Right renal cortex interstitium (tissue), 3 donors: ENCODE results near the gene SORCS2. TPM values are rescaled to one million over a fixed set of nuclear protein-coding genes. Genes with fewer than 3 reads are reported as not detected.
A peak's percentile ranks its signal among the peaks of the same experiment; 100 is the strongest.

Experiments
- DNase-seq, 3 donors: peaks; one replicate each; pipeline ENCODE4 v3.0.0-alpha.2; 2013; ENCODE audit warnings: low read depth in 3 of 3, low spot score in 2 of 3
- polyA plus RNA-seq, 3 donors: library from polyadenylated mRNA; unstranded; fragments of 120-200 nt; gene quantifications; one replicate each; pipeline ENCODE4 v1.2.1, GENCODE V29; 2013; ENCODE audit not compliant: insufficient read length in 3 of 3

The SORCS2 gene
- polyA plus RNA-seq, 3 donors = 6.6 to 7.9 (median 7.0) TPM

GRCh38 chr4:7398104-7398423 lies 205.7 kb downstream of the SORCS2 start:
- DNase-seq = no peak

DNA sequence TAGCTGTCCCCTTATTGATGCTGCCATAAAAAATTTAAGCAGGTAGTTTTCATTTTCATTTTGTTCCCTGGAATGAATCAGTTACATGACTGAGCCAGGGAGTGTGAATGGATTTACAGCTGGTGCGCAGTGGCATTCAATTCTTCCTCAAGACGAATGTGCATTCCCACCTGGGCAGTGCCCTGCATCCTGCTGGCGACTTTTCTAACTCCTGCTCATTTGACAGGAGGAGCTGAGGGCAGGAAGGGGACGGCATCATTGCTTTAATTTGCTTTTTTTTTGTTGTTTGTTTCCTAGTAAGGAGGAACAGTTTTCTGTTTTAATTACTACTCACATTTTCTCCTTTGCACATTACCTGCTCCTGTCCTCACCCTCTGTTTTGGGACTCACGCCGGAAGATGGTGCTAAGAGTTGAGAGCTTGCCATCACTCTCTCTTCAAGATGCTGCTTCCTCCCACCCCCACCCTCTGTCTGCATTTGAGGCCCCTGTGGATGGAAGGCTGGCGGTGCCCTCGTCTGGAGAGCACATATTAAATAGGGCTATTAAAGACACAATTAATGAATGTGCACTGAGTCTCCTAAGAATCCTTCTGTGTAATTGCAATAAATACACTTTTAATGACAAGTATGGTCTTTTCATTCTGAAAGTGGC lies 206.6 kb downstream of the SORCS2 start:
- no peak for DNase-seq

DNA sequence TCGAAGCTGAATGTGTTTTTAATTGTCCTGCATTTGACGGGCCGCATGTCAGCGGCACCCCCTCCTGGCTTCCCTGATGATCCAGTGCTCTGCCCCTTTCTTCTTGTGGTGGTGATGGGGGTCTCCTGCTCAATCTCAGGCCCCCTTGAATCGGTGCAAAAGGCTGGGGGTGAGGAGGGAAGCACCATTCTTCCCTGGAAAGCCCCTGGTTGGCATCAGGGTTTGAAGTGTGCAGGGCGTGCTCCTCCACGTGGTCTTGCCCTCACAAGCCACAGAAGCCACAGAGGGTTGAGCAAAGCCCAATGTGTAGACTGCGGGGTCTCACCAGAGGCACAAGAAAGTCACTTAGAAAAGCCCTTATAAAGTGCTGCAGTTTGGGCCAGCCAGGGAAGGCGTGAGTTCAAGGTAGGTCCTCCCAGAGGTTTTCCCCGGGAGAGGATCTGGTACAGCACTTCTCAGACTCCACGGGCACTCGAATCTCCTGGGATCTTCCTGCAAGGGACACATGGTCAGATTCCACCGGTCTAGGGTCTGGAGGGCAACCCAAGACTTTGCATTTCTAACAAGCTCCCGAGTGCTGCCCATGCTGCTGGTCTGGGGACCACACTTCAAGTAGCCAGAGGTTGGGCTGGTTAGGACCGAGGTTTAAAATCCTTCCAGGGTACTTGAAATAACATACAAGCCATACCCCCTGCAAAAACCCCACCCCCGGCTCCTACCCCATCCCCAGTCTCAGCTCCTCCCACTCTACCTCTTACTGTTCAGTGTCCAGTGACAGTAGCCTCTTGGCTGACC lies 207.3 kb downstream of the SORCS2 start:
- no peak for DNase-seq

- no peak for DNase-seq
Measured at GRCh38 chr4:7400671-7401298, 208.4 kb downstream of the SORCS2 start.

DNA sequence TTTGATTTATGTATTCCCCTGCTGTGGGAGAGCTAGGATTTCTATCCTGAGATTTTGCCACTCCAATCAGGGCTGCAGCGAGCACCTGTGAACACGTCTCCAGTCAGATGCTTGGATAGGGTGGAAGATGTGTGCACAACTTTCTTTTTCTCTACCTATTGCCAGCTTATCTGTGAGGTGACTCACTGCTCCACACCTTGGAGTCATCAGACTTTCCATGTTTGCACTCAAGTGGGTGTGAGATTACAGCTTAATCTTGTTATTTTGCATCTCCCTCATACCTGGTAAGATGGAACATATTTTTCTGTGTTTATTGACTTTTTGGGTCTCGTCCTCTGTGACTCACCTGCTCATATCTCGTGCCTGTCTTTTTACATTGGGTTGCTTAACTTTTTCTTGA lies 210.2 kb downstream of the SORCS2 start:
- no peak for DNase-seq

GRCh38 chr4:7403001-7403400 lies 210.7 kb downstream of the SORCS2 start:
- DNase-seq = no peak

GRCh38 chr4:7408166-7408565 lies 215.8 kb downstream of the SORCS2 start:
- no peak for DNase-seq

DNA sequence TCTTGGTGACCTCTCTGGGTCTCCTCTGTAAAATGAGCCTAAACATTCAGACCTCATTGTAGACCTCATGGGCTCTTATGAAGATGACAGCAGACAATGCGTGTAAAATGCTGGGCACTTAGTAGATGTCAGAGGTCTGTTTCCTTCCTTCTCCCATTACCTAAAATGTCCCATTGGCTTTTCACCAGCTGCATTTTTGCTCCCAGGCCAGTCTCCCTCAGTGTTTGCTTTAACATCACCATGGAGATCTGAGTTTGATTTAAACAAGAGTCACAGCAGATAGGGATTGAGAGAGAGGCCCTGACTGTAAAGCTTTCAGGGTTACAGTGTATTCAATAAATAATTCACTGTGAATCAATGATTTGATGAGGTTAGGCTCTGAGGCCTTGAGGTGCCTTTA lies 218.1 kb downstream of the SORCS2 start:
- DNase-seq = peak in 1 of 3 donors; percentile 27

DNA sequence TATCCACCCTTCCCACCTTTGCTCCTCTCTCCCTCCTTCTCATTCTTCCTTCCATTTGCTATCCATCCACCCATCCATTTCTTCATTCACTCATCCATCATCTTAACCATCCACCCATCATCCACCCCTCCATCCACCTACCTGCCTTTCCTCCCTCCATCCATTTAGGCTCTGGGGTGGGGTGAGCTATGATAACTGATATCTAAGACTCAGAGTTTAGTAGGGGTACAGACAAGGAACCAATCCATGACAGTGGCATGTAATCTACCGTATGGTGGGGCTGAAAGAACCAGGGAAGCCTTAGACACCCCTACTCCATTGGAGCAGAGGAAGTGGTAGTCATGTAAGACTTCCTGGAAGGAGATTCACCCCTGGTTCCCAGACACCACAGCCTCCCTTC lies 219.2 kb downstream of the SORCS2 start:
- no peak for DNase-seq

DNA sequence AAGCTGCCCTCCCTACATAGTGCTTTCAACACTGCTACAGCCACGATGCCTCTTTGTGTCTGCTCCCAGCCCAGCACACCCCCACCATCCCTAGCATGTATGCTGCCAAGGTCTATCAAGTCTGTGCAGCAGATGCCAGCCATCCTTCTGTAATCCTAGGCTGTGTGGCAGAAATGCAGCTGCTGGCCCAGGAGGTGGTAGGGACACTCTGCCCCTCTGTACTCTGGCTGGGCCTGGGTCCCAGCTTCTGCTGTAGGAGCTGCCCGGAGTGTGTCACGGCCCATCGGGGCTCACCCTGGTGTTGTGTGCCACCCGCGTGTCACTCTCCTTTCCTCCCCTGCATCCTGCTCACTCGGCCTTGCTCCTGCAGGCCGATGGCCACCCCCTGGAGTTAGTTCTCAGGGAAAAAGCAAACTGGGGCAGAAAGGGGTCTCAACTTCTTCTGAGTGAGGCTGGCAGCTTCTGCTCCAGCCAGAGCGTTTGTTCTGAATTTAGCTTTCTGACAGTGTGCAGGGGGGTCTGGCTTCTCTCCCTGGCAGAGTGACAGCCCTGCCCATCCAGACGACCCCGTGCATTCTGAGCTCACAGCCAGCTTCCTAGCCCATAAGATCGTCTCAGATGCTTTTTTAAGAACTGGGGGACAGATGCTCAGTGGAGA lies 219.7 kb downstream of the SORCS2 start:
- no peak for DNase-seq

- DNase-seq = no peak
Measured at GRCh38 chr4:7412554-7412912, 220.2 kb downstream of the SORCS2 start.

GRCh38 chr4:7414046-7414445 lies 221.7 kb downstream of the SORCS2 start:
- no peak for DNase-seq

GRCh38 chr4:7414736-7415510 lies 222.6 kb downstream of the SORCS2 start:
- DNase-seq = no peak

DNA sequence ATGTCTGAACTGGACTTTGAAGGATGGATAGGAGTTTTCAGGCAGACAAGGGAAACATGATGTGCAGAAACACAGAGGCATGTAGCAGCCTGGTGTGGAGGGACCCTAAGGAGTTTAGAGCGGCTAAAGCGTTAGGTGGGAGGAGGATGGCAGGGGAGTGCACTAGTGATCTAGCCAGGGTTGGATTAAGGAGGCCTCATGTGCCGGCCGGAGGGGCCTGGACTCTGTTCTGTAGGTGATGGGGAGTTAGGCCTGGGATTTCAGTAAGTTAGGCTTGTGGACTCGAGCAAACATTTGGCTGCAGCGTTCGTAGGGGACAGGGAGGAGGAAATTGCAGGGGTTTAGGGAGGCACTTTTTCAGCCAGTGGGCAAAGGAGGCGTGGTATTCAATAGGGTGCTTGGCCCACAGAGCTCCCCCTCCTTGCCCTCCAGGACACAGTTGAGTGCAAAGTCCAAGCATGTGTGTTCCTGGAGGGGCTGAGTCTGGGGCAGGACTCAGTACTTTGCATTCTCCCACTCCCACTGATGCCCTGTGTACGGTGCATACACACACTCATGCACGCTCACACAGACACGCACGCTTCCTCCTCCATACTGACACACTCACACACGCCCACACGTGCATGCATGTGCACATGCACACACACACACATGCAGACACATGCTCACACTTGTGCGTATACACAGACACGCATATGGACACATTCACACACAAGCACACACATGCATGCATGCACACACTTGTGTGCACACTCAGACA lies 223.8 kb downstream of the SORCS2 start:
- DNase-seq = no peak

- DNase-seq = no peak
Measured at GRCh38 chr4:7416745-7417432, 224.6 kb downstream of the SORCS2 start.

DNA sequence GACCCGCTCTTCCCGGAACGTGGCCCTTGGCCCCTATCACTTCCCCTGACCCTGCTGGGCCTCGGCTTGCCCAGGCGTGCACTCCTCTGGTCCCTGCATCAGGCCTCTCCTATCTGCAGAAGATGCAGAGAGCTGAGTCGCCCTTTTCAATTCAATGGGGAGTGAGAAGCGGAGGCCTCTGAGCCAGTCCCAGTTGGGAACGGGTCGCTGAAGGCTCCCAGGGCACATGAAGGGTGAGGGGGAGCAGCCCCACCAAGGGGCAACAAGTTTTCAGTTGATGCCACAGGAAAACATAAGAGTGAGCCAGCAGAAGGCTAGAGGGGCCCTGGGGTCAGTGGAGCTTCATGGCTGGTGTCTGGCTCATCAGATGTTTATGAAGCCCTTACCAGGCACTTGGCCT lies 225.3 kb downstream of the SORCS2 start:
- no peak for DNase-seq

GRCh38 chr4:7418131-7418943 lies 226.0 kb downstream of the SORCS2 start:
- DNase-seq = no peak

DNA sequence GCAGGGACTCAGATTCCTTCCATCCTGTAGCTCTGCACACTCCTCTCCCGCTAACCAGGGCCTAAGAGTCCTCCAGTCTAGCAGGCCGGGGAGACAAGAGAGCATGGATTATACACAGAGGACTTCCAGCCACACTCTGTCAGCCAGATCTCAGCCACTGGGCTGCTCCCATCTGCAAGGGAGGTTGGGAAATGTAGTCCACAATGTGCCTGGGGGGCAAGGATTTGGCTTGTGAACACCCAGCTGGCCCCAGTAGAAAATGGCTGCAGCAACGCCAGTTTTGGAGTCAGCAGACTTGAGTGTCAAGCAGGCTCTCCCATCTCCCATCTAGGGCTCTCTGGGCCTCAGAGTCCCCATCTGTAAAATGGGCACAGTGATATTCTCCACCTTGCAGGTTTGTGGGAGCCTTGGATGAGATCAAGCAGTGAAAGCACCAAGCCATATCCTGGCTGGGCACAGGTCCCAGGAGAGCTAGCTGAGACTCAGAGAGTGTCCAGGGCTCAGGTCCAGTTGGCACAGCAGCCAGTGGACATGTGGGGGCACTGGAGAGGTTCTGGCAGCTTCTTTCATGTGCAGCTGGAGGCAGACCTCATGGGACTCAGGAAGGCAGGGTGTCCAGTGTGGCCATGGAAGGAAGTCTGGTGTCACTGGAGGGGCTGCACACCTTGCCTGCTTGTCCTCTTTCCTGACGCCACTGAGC lies 227.8 kb downstream of the SORCS2 start:
- DNase-seq = no peak
